Heart right ventricle (tissue), 16 donors: ENCODE measurements around the gene NME9. TPM values are rescaled to one million over a fixed set of nuclear protein-coding genes. Genes with fewer than 3 reads are reported as not detected.

Experiments used
- ATAC-seq, 8 donors: fragments of 200-7000 bp; cut with Tn5 transposase; one replicate each; pipeline ENCODE4 v1.9.1; 2020; ENCODE audit warnings: mild to moderate bottlenecking in 8 of 8, moderate library complexity in 8 of 8, moderate number of reproducible peaks in 1 of 8
- DNase-seq, 2 donors: peaks; one replicate each; pipeline ENCODE4 v3.0.0-alpha.2; 2020
- H3K27ac ChIP-seq, 10 donors: fragments of 200-600 bp; sonication (generic) in 2 of 10; one replicate each; pipeline versions ENCODE4 v1.5.0 to v1.8.0; 2020 to 2022; ENCODE audit warnings: mild to moderate bottlenecking in 3 of 10
- H3K27me3 ChIP-seq, 7 donors: fragments of 200-600 bp; one replicate each; pipeline ENCODE4 v1.8.0; 2021 to 2022; ENCODE audit warnings: mild to moderate bottlenecking in 2 of 7
- H3K36me3 ChIP-seq, 9 donors: fragments of 200-600 bp; sonication (generic) in 1 of 9; one replicate each; pipeline versions ENCODE4 v1.5.0 to v1.8.0; 2020 to 2022; ENCODE audit warnings: mild to moderate bottlenecking in 2 of 9
- H3K4me1 ChIP-seq, 9 donors: fragments of 200-600 bp; sonication (generic) in 1 of 9; one replicate each; pipeline versions ENCODE4 v1.5.0 to v1.8.0; 2020 to 2022; ENCODE audit warnings: mild to moderate bottlenecking in 4 of 9
- H3K4me3 ChIP-seq, 10 donors: fragments of 200-600 bp; sonication (generic) in 2 of 10; one replicate each; pipeline versions ENCODE4 v1.5.0 to v1.8.0; 2020 to 2022; ENCODE audit warnings: mild to moderate bottlenecking in 7 of 10, moderate library complexity in 2 of 10
- H3K9me3 ChIP-seq, 11 donors: fragments of 200-600 bp in 10 of 11; sonication (generic) in 2 of 11; one replicate each; pipeline versions ENCODE4 v1.5.0 to v1.8.0; 2013 to 2022; ENCODE audit warnings: mild to moderate bottlenecking in 2 of 11, control low read depth in 1 of 11, moderate library complexity in 1 of 11
- CTCF ChIP-seq, 9 donors: fragments of 200-600 bp; sonication (generic) in 2 of 9; IDR thresholded peaks; one replicate each; pipeline versions ENCODE4 v1.5.0 to v1.8.0; 2021 to 2022; ENCODE audit warnings: antibody characterized with exemption in 9 of 9, mild to moderate bottlenecking in 5 of 9, moderate library complexity in 1 of 9
- WGBS, 2 donors: extraction: QIAGEN DNeasy Blood & Tissue Kit; methylation state at CpG; one replicate each; pipeline ENCODE4 v1.1.7; 2013; ENCODE audit warnings: inconsistent platforms in 1 of 2; 5-methylcytosine and 5-hydroxymethylcytosine counted together
- intact Hi-C, 10 donors: fragments of 100-400 bp; cut with DNase I; formaldehyde crosslinking; loops; one replicate each; pipeline versions ENCODE4 v1.11.1 to v1.14.2; 2022
- polyA plus RNA-seq, 2 donors: library from polyadenylated mRNA; stranded (reverse); fragments of 200-250 nt; gene quantifications; one replicate each; pipeline ENCODE4 v1.2.3, GENCODE V29; 2013
- total RNA-seq, 10 donors: library from RNA; stranded (reverse); fragmentation: NEBNext Ultra II Directional in 3 of 10; extraction: Animal tissue kit (Norgen Biotek cat#: 25700) in 3 of 10; gene quantifications; one replicate each; pipeline versions ENCODE4 v1.2.1 to v1.2.4, GENCODE V29; 2021 to 2023
- donor health status: Arrhythmogenic right ventricular cardiomyopathy.
- donor health status: ischemic (EF 13 %, LVEDD 7.1; RV severe dilation, severe dysfunction).
- donor health status: healthy with polysubstance abuse.
- donor health status: DM: no; HTN: yes; CAD: no.
- donor health status: DM: no; HTN: no; CAD: no.
- donor health status: ischemic (EF 25% LVEDD 6.9; RV normal size, moderate dysfunction).
- donor health status: ischemic (EF 25% LVEDD 5.7; RV mildly dilated, moderate dysfunction).
- donor health status: healthy.
- donor health status: DM: yes; HTN: yes; CAD: no.
- donor health status: Ischemic cardiomyopathy.
- donor health status: ischemic (EF 35%, LVEDD 5.7; RV mildly dilated, moderate dysfunction).
- donor health status: nonischemic (EF 11% LVEDD 7.7; RV severe dilation, severe dysfunction).
- donor health status: DM: yes; HTN: yes; CAD: no.
- donor health status: PGD.
- donor health status: ischemic (EF 29% LVEDD 5.4; RV normal size, mild dysfunction).
- donor health status: nonischemic (EF 23%, LVEDD 6.1; RV moderate dilation, normal function).

The NME9 gene
- total and polyA plus RNA-seq, 12 donors, result 0.15 to 0.44 TPM; not detected in 10

DNA sequence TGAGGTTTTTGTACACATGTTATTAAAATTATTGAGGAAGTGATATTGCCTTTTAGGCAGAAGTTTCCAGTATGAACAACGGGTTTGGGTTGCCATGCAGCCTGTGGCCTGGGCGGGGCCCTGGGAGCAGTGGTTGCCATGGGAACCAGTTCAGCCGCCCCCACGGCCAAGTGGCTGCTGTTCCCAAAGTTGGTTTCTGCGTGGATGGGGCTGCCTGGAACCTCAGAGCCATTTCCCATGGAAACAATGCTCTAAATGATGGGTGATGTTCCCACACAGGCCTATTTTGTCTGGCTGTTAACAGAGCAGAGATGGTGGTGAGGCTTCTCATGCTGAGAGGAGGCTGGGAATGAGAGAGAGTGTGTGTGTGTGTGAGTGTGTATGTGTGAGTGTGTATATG, 38.3 kb upstream of the NME9 start:
- DNase-seq, result peak; percentile 52 to 56
- peaks cover 0 to 1% (median 0%) of the 10 kb centered on the region in 9 donors for H3K36me3 ChIP-seq
- intact Hi-C loops, result no loop called here
- no peak for TF ChIP-seq CTCF (IDR thresholded peaks at IDR 0.05)
- H3K9me3 ChIP-seq, result peaks cover 0 to 3% (median 0%) of the 10 kb centered on the region in 11 donors
- H3K4me1 ChIP-seq, result peaks cover 40 to 100% (median 77%) of the 10 kb centered on the region in 9 donors
- no peak overlapping the region for H3K4me3 ChIP-seq
- no peaks in the 10 kb centered on the region for H3K27me3 ChIP-seq
- H3K27ac ChIP-seq, result peak overlapping the region in 9 of 10 donors; percentile 29 to 94 (median 86)
- 36 to 56% methylated on average over 5 of the region's 5 CpGs for WGBS, 2 donors
- ATAC-seq, result peak in 6 of 8 donors; percentile 35 to 66 (median 43)

DNA sequence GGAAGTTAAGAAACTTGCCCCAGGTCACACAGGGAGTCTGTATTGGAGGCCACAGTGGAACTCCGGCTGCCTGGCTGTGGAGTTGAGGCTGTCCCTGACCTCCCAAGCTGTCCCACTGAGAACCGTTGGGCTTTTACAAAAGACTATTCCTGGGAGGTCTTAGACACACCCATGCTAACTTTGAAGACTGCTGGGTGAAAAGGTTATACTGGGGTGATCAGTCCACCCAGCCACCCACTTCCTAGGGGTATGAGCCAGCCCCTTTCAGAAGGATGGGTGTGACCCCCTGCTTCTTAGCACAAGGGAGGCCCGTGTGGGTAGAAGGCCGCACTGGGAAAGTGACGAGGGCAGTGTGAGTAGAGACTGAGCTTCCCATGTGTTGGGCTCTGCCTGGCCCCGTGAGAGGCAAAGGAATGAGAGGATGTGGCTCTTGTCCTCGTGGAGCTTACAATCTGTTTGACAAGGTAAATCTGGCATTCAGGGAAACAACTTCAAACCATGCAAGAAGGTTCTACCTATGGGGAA, 37.7 kb upstream of the NME9 start:
- Histone ChIP-seq H3K4me3 (no peak overlapping the region), H3K27ac (peak overlapping the region in 9 of 10 donors; percentile 29 to 94 (median 86)), H3K36me3 (no peaks in the 10 kb centered on the region), H3K9me3 (peaks cover 0 to 3% (median 0%) of the 10 kb centered on the region in 11 donors), H3K27me3 (no peaks in the 10 kb centered on the region), H3K4me1 (peaks cover 40 to 100% (median 78%) of the 10 kb centered on the region in 9 donors)
- intact Hi-C loops, result no loop called here
- WGBS, 2 donors, result 69 to 70% methylated on average over 7 of the region's 7 CpGs
- no peak for ATAC-seq
- DNase-seq, result no peak
- TF ChIP-seq CTCF (IDR thresholded peaks at IDR 0.05), result no peak

- intact Hi-C loops, result no loop called here
- H3K9me3 ChIP-seq, result peaks cover 0 to 3% (median 0%) of the 10 kb centered on the region in 11 donors
- no peak for TF ChIP-seq CTCF (IDR thresholded peaks at IDR 0.05)
- H3K4me3 ChIP-seq, result no peak overlapping the region
- ATAC-seq (peak in 1 of 8 donors; percentile 36), DNase-seq (no peak)
- 35 to 47% methylated on average over 8 of the region's 8 CpGs for WGBS, 2 donors
- H3K27ac ChIP-seq, result peak overlapping the region; percentile 29 to 94 (median 82)
- H3K4me1 ChIP-seq, result peaks cover 48 to 100% (median 80%) of the 10 kb centered on the region in 9 donors
- no peaks in the 10 kb centered on the region for H3K27me3 ChIP-seq
- H3K36me3 ChIP-seq, result no peaks in the 10 kb centered on the region
Observed at GRCh38 chr3:138366006-138366759, 36.5 kb upstream of the NME9 start.

DNA sequence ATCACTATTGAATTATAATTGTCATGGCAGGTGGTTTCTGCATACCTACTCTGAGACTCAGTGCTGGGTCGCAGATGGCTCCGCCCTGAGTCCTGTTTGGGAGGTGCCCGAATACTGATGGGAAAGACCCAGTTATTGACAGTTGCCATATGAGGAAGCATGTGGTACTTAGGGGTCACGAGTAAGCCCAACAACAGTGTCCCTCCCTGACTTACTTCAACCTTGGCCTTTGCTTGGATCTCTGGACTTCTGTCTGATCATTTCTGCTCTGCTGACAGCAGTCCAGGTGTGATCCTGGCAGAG, 35.6 kb upstream of the NME9 start:
- TF ChIP-seq CTCF (IDR thresholded peaks at IDR 0.05), result no peak
- peaks cover 49 to 100% (median 88%) of the 10 kb centered on the region in 9 donors for H3K4me1 ChIP-seq
- no peaks in the 10 kb centered on the region for H3K9me3 ChIP-seq
- intact Hi-C loops, result no loop called here
- no peaks in the 10 kb centered on the region for H3K27me3 ChIP-seq
- ATAC-seq, result no peak
- no peaks in the 10 kb centered on the region for H3K36me3 ChIP-seq
- no peak for DNase-seq
- WGBS, 2 donors, result 76 to 82% methylated on average over 4 of the region's 4 CpGs
- no peak overlapping the region for H3K4me3 ChIP-seq
- peak overlapping the region; percentile 4 to 94 (median 82) for H3K27ac ChIP-seq
